A673 (cell line): Measurements from ENCODE around the gene NOX4. TPM values are rescaled to one million over a fixed set of nuclear protein-coding genes. Genes with fewer than 3 reads are reported as not detected.

Experiments
- BruUV-seq: library from RNA; stranded (reverse); fragments of 400-500 nt; replicated peaks from 2 replicates; lab custom pipeline; 2021; lab: Mats Ljungman, UMichigan
- CTCF ChIA-PET: fragments of 300-600 bp; sonication (Branson Sonifier 250); formaldehyde crosslinking; loops from one replicate; lab custom pipeline; 2022; ENCODE audit warnings: antibody characterized with exemption; lab: Charles Lee
- POLR2A ChIA-PET: fragments of 300-600 bp; sonication (Branson Sonifier 250); formaldehyde crosslinking; loops from one replicate; lab custom pipeline; 2022; ENCODE audit warnings: antibody characterized with exemption; ENCODE audit not compliant: low non-redundant PET; lab: Charles Lee
- DNase-seq: peaks from one replicate; pipeline ENCODE4 v3.0.0-alpha.2; 2015; ENCODE audit warnings: low spot score
- H3K27ac ChIP-seq: fragments of 200-600 bp; sonication (generic); 2 replicates; pipeline ENCODE4 v1.5.1; 2016; ENCODE audit warnings: mixed run types, low read depth, mild to moderate bottlenecking, mixed read lengths, antibody characterized with exemption, low read length; ENCODE audit not compliant: poor library complexity, severe bottlenecking
- H3K27me3 ChIP-seq: fragments of 200-600 bp; sonication (generic); replicated peaks from 2 replicates; pipeline ENCODE4 v1.6.1; 2017; ENCODE audit warnings: mixed run types, low read depth, mild to moderate bottlenecking, mixed read lengths, antibody characterized with exemption, low read length; ENCODE audit not compliant: insufficient read depth, poor library complexity
- H3K36me3 ChIP-seq: fragments of 200-600 bp; sonication (generic); 2 replicates; pipeline ENCODE4 v1.6.1; 2016; ENCODE audit warnings: mixed run types, mild to moderate bottlenecking, mixed read lengths, antibody characterized with exemption, low read length; ENCODE audit not compliant: insufficient read depth, poor library complexity, severe bottlenecking
- H3K4me1 ChIP-seq: fragments of 200-600 bp; sonication (generic); 2 replicates; pipeline ENCODE4 v1.6.1; 2017; ENCODE audit warnings: mixed run types, mild to moderate bottlenecking, mixed read lengths, antibody characterized with exemption, low read length; ENCODE audit not compliant: insufficient read depth, poor library complexity, severe bottlenecking
- H3K4me3 ChIP-seq: fragments of 200-600 bp; sonication (generic); 2 replicates; pipeline ENCODE4 v1.5.1; 2016; ENCODE audit warnings: low read depth, mixed run types, mild to moderate bottlenecking, mixed read lengths, low read length; ENCODE audit not compliant: poor library complexity, severe bottlenecking
- H3K9me3 ChIP-seq: fragments of 200-600 bp; sonication (generic); 2 replicates; pipeline ENCODE4 v1.6.1; 2016; ENCODE audit warnings: mixed run types, low read depth, mild to moderate bottlenecking, mixed read lengths, antibody characterized with exemption, low read length; ENCODE audit not compliant: poor library complexity, severe bottlenecking
- EZH2 ChIP-seq: fragments of 200-600 bp; sonication (generic); IDR thresholded peaks from 2 replicates; pipeline ENCODE4 v1.6.1; 2017; ENCODE audit warnings: borderline replicate concordance, low read depth, mild to moderate bottlenecking, mixed read lengths, antibody characterized with exemption, low read length; ENCODE audit not compliant: poor library complexity, severe bottlenecking
- intact Hi-C: fragments of 100-400 bp; cut with micrococcal nuclease; formaldehyde crosslinking; loops from one replicate; pipeline ENCODE4 v1.10.0; 2022; ENCODE audit not compliant: unreplicated experiment
- total RNA-seq: library from RNA; stranded (reverse); gene quantifications from 2 replicates; pipeline ENCODE4 v1.2.3, GENCODE V29; 2021
- TF ChIP-seq, protein P1 (sequence below): fragments of 300-800, 200-600 bp; sonication (generic); conservative IDR thresholded peaks from 2 replicates; pipeline ENCODE4 v1.5.1; 2017; ENCODE audit warnings: low read depth, mild to moderate bottlenecking, antibody characterized with exemption, low read length, moderate library complexity, mixed read lengths

NOX4 gene
- total RNA-seq, 1 experiment from 2014 or later, result 0.19 TPM

DNA sequence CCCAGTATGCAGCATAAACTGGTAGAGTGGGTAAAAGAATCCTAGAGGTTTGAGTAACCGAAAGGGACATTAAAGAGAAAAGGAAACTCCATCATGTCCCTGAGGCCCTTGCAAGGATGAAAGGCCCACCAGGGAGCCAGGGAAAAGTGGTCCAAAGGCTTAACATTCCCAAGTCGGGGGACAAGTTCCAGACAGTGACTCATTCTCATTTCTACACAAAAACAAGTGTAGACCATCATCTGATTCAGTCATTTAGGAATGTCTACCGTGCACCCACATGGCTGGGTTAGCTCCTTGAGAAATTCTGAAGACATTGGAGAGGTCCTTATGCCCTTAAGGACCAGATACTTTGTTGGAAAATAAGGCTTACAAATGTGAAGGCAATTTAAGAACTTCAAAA is 4.8 kb upstream of the NOX4 start:
- peak; percentile 79 for DNase-seq
- POLR2A ChIA-PET, result no interaction called here

GRCh38 chr11:89493431-89493830 is 2.3 kb upstream of the NOX4 start:
- H3K4me3 ChIP-seq, result no peak overlapping the region
- CTCF ChIA-PET, result no interaction called here
- intact Hi-C loops, result no loop called here
- peaks cover 9% of the 10 kb centered on the region for H3K4me1 ChIP-seq
- TF ChIP-seq EZH2, result no peak
- TF ChIP-seq, protein P1, sequence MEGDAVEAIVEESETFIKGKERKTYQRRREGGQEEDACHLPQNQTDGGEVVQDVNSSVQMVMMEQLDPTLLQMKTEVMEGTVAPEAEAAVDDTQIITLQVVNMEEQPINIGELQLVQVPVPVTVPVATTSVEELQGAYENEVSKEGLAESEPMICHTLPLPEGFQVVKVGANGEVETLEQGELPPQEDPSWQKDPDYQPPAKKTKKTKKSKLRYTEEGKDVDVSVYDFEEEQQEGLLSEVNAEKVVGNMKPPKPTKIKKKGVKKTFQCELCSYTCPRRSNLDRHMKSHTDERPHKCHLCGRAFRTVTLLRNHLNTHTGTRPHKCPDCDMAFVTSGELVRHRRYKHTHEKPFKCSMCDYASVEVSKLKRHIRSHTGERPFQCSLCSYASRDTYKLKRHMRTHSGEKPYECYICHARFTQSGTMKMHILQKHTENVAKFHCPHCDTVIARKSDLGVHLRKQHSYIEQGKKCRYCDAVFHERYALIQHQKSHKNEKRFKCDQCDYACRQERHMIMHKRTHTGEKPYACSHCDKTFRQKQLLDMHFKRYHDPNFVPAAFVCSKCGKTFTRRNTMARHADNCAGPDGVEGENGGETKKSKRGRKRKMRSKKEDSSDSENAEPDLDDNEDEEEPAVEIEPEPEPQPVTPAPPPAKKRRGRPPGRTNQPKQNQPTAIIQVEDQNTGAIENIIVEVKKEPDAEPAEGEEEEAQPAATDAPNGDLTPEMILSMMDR, result no peak
- BruUV-seq, result no TSS peak
- no peak overlapping the region for H3K27ac ChIP-seq
- H3K36me3 ChIP-seq, result no peaks in the 10 kb centered on the region
- POLR2A ChIA-PET, result no interaction called here
- peaks cover 16% of the 10 kb centered on the region for H3K27me3 ChIP-seq
- no peak for DNase-seq
- no peaks in the 10 kb centered on the region for H3K9me3 ChIP-seq

More for the DNA sequence above, 4.8 kb upstream of the NOX4 start:
- Histone ChIP-seq H3K9me3 (no peaks in the 10 kb centered on the region), H3K4me3 (no peak overlapping the region), H3K4me1 (peaks cover 9% of the 10 kb centered on the region), H3K36me3 (no peaks in the 10 kb centered on the region), H3K27me3 (peaks cover 4% of the 10 kb centered on the region), H3K27ac (no peak overlapping the region)
- TF ChIP-seq EZH2, result no peak
- TF ChIP-seq, protein P1, result no peak
- CTCF ChIA-PET, result no interaction called here
- no TSS peak for BruUV-seq
- intact Hi-C loops, result no loop called here

DNA sequence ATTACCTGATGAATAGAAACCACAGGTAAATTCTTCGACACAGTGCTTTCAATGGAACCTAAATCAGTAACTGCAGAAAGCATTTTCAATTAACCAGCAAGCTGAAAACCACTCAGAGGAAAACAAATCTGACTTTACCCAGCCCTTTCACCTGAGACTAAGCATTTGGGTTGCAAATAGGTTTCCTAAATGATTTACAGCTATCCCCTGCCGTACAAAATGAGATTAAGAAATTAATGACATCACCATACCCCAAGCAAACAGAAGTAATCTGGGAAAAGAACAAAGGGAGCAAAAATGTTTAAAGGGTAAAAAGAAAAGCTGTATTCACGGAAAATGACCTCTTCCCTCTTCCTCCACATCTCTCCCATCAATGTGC is 584 bp downstream of the NOX4 start:
- Histone ChIP-seq H3K4me3 (peak overlapping the region; percentile 42), H3K36me3 (no peaks in the 10 kb centered on the region), H3K4me1 (peaks cover 5% of the 10 kb centered on the region), H3K27me3 (peaks cover 16% of the 10 kb centered on the region), H3K9me3 (no peaks in the 10 kb centered on the region), H3K27ac (no peak overlapping the region)
- POLR2A ChIA-PET, result no interaction called here
- CTCF ChIA-PET, result no interaction called here
- DNase-seq, result no peak
- BruUV-seq, result no TSS peak
- intact Hi-C loops, result no loop called here
- TF ChIP-seq, protein P1, result no peak
- TF ChIP-seq EZH2, result no peak
